ENCODE measurements around the gene OSBPL8.

DNA sequence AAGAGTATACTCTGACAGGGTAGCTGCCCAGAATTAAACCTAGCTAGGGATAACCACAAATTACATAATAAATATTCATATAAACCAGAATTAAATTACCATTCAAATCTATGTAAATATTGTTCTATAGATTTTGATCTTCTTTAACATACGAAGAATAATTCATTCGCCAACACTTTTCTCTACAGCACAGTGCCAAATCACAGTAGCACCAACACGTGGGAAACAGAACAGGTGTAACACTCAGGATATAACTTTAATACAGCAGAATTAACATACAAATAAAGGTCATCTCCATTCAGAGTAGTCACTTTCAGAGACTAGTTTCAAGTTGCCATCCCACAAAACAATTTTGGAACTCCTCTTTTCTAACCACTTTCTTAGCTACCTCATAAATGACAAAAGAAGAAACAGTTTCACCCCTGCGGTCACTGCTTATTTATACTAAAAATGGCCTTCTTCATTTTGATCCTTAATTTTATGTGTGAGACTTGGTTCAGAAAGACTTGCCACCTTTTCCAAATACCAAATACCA is 15.7 kb downstream of the OSBPL8 start:
- no peak for TF ChIP-seq EZH2 (IDR thresholded peaks at IDR 0.05)
- TF ChIP-seq POLR2AphosphoS5 (IDR thresholded peaks at IDR 0.05; ENCODE audit: borderline replicate concordance, low read depth, low read length): no peak

Measured in SK-N-MC (cell line).